Neural cell (in vitro differentiated cells): ENCODE results near the gene IL12RB2.

Source experiments
- CTCF ChIP-seq: fragments of 450-650 bp; IDR thresholded peaks from 2 replicates; pipeline ENCODE4 v1.5.1; 2014; ENCODE audit warnings: antibody characterized with exemption, mild to moderate bottlenecking, moderate library complexity; ENCODE audit not compliant: poor library complexity, severe bottlenecking
- EP300 ChIP-seq: fragments of 450-650 bp; conservative IDR thresholded peaks from 2 replicates; pipeline ENCODE4 v1.6.1; 2014; ENCODE audit warnings: antibody characterized with exemption, mild to moderate bottlenecking, moderate library complexity; ENCODE audit not compliant: poor library complexity, severe bottlenecking
- EZH2 ChIP-seq: fragments of 200-600, 300-800 bp; shearing (Covaris generic), sonication (generic); IDR thresholded peaks from 2 replicates; pipeline ENCODE4 v1.6.1; 2014; ENCODE audit warnings: antibody characterized with exemption, low read length, borderline replicate concordance, mild to moderate bottlenecking; ENCODE audit not compliant: insufficient read depth, poor library complexity, severe bottlenecking
- MXI1 ChIP-seq: fragments of 450-650 bp; conservative IDR thresholded peaks from 2 replicates; pipeline ENCODE4 v1.6.1; 2014; ENCODE audit warnings: antibody characterized with exemption, mild to moderate bottlenecking; ENCODE audit not compliant: poor library complexity, severe bottlenecking
- POLR2AphosphoS5 ChIP-seq: IDR thresholded peaks from 2 replicates; pipeline ENCODE4 v1.6.1; 2012
- RAD21 ChIP-seq: fragments of 450-650 bp; conservative IDR thresholded peaks from 2 replicates; pipeline ENCODE4 v1.6.1; 2014; ENCODE audit warnings: antibody characterized with exemption, mild to moderate bottlenecking, moderate library complexity

GRCh38 chr1:67350783-67351182, 43.1 kb downstream of the IL12RB2 start:
- no peak for TF ChIP-seq CTCF
- no peak for TF ChIP-seq RAD21
- no peak for TF ChIP-seq EP300
- TF ChIP-seq MXI1: no peak
- no peak for TF ChIP-seq EZH2
- TF ChIP-seq POLR2AphosphoS5: no peak
